BLaER1 (cell line): ENCODE measurements around the gene USP32.
A peak's percentile ranks its signal among the peaks of the same experiment; 100 is the strongest.

Source experiments
- H3K27ac ChIP-seq: shearing (Covaris generic); formaldehyde crosslinking; 2 replicates; pipeline ENCODE4 v1.8.1; 2022
- H3K27me3 ChIP-seq: shearing (Covaris generic); formaldehyde crosslinking; 2 replicates; pipeline ENCODE4 v1.8.1; 2022
- H3K36me3 ChIP-seq: shearing (Covaris generic); formaldehyde crosslinking; 2 replicates; pipeline ENCODE4 v1.8.1; 2022
- H3K4me1 ChIP-seq: shearing (Covaris generic); formaldehyde crosslinking; 2 replicates; pipeline ENCODE4 v1.8.1; 2022
- H3K4me2 ChIP-seq: shearing (Covaris generic); formaldehyde crosslinking; 2 replicates; pipeline ENCODE4 v1.8.1; 2022
- H3K4me3 ChIP-seq: shearing (Covaris generic); formaldehyde crosslinking; 2 replicates; pipeline ENCODE4 v1.8.1; 2022
- H3K9ac ChIP-seq: shearing (Covaris generic); formaldehyde crosslinking; 2 replicates; pipeline ENCODE4 v1.8.1; 2022
- H3K9me3 ChIP-seq: shearing (Covaris generic); formaldehyde crosslinking; 2 replicates; pipeline ENCODE4 v1.8.1; 2022
- H4K20me1 ChIP-seq: shearing (Covaris generic); formaldehyde crosslinking; 2 replicates; pipeline ENCODE4 v1.8.1; 2022
- Cebpa-rat ChIP-seq: shearing (Covaris generic); IDR thresholded peaks from 2 replicates; pipeline ENCODE4 v1.8.1; 2022

USP32 gene

GRCh38 chr17:60256174-60256573 lies 135.8 kb downstream of the USP32 start:
- peaks cover 27% of the 10 kb centered on the region for H3K36me3 ChIP-seq
- TF ChIP-seq Cebpa-rat = no peak
- H3K4me2 ChIP-seq = no peak overlapping the region

GRCh38 chr17:60253048-60253447 lies 138.9 kb downstream of the USP32 start:
- Histone ChIP-seq H3K9me3 (no peaks in the 10 kb centered on the region; the same call in none of the 2 replicates), H3K4me3 (no peak overlapping the region), H3K4me2 (no peak overlapping the region), H3K4me1 (no peaks in the 10 kb centered on the region), H3K27me3 (no peaks in the 10 kb centered on the region), H3K27ac (no peak overlapping the region), H3K36me3 (peaks cover 37% of the 10 kb centered on the region), H4K20me1 (no peaks in the 10 kb centered on the region), H3K9ac (no peak overlapping the region)
- TF ChIP-seq Cebpa-rat = no peak

More at GRCh38 chr17:60256174-60256573, 135.8 kb downstream of the USP32 start:
- Histone ChIP-seq H3K4me3 (no peak overlapping the region), H3K9ac (no peak overlapping the region), H3K9me3 (no peaks in the 10 kb centered on the region), H3K27me3 (no peaks in the 10 kb centered on the region), H4K20me1 (no peaks in the 10 kb centered on the region), H3K4me1 (no peaks in the 10 kb centered on the region), H3K27ac (no peak overlapping the region)

GRCh38 chr17:60252459-60252858 lies 139.5 kb downstream of the USP32 start:
- no peaks in the 10 kb centered on the region for H3K27me3 ChIP-seq
- H3K36me3 ChIP-seq = peaks cover 37% of the 10 kb centered on the region
- no peak for TF ChIP-seq Cebpa-rat
- no peaks in the 10 kb centered on the region for H4K20me1 ChIP-seq
- no peaks in the 10 kb centered on the region; the same call in none of the 2 replicates for H3K9me3 ChIP-seq
- no peak overlapping the region for H3K9ac ChIP-seq
- no peak overlapping the region for H3K4me2 ChIP-seq
- H3K4me3 ChIP-seq = no peak overlapping the region
- no peaks in the 10 kb centered on the region for H3K4me1 ChIP-seq
- no peak overlapping the region for H3K27ac ChIP-seq

GRCh38 chr17:60249290-60249826 lies 142.6 kb downstream of the USP32 start:
- H4K20me1 ChIP-seq = no peaks in the 10 kb centered on the region
- H3K36me3 ChIP-seq = peaks cover 31% of the 10 kb centered on the region
- H3K4me3 ChIP-seq = no peak overlapping the region
- no peak for TF ChIP-seq Cebpa-rat
- H3K9ac ChIP-seq = no peak overlapping the region
- no peak overlapping the region for H3K27ac ChIP-seq
- no peaks in the 10 kb centered on the region for H3K27me3 ChIP-seq
- H3K4me1 ChIP-seq = no peaks in the 10 kb centered on the region
- H3K9me3 ChIP-seq = no peaks in the 10 kb centered on the region; the same call in none of the 2 replicates
- no peak overlapping the region for H3K4me2 ChIP-seq

- no peaks in the 10 kb centered on the region; the same call in none of the 2 replicates for H3K9me3 ChIP-seq
- H3K27ac ChIP-seq = no peak overlapping the region
- H4K20me1 ChIP-seq = no peaks in the 10 kb centered on the region
- no peak overlapping the region for H3K4me2 ChIP-seq
- H3K4me1 ChIP-seq = no peaks in the 10 kb centered on the region
- no peak overlapping the region for H3K9ac ChIP-seq
- H3K27me3 ChIP-seq = no peaks in the 10 kb centered on the region
- H3K4me3 ChIP-seq = no peak overlapping the region
- TF ChIP-seq Cebpa-rat = no peak
- H3K36me3 ChIP-seq = peaks cover 28% of the 10 kb centered on the region
These were observed 143.2 kb downstream of the USP32 start for GRCh38 chr17:60248618-60249289.

GRCh38 chr17:60247836-60248461 lies 144.0 kb downstream of the USP32 start:
- Histone ChIP-seq H3K4me3 (no peak overlapping the region), H4K20me1 (no peaks in the 10 kb centered on the region), H3K9me3 (no peaks in the 10 kb centered on the region; the same call in none of the 2 replicates), H3K4me2 (no peak overlapping the region), H3K27me3 (no peaks in the 10 kb centered on the region), H3K27ac (no peak overlapping the region), H3K36me3 (peaks cover 28% of the 10 kb centered on the region), H3K4me1 (no peaks in the 10 kb centered on the region), H3K9ac (no peak overlapping the region)
- no peak for TF ChIP-seq Cebpa-rat

- Histone ChIP-seq H4K20me1 (no peaks in the 10 kb centered on the region), H3K27me3 (no peaks in the 10 kb centered on the region), H3K9me3 (no peaks in the 10 kb centered on the region; the same call in none of the 2 replicates), H3K4me2 (no peak overlapping the region), H3K9ac (no peak overlapping the region), H3K36me3 (peaks cover 40% of the 10 kb centered on the region), H3K4me3 (no peak overlapping the region), H3K27ac (no peak overlapping the region), H3K4me1 (no peaks in the 10 kb centered on the region)
- no peak for TF ChIP-seq Cebpa-rat
These were observed 147.3 kb downstream of the USP32 start for GRCh38 chr17:60244656-60245055.

- Histone ChIP-seq H4K20me1 (no peaks in the 10 kb centered on the region), H3K4me3 (no peak overlapping the region)
- no peak for TF ChIP-seq Cebpa-rat
These were observed 151.6 kb downstream of the USP32 start for GRCh38 chr17:60240290-60240689.

GRCh38 chr17:60231691-60232090 lies 160.2 kb downstream of the USP32 start:
- Histone ChIP-seq H3K9me3 (no peaks in the 10 kb centered on the region), H3K36me3 (peaks cover 15% of the 10 kb centered on the region), H3K4me3 (no peak overlapping the region), H3K4me2 (peak overlapping the region; percentile 26), H4K20me1 (no peaks in the 10 kb centered on the region), H3K4me1 (peaks cover 14% of the 10 kb centered on the region), H3K9ac (no peak overlapping the region), H3K27ac (no peak overlapping the region), H3K27me3 (no peaks in the 10 kb centered on the region)
- no peak for TF ChIP-seq Cebpa-rat

More at GRCh38 chr17:60240290-60240689, 151.6 kb downstream of the USP32 start:
- Histone ChIP-seq H3K36me3 (peaks cover 23% of the 10 kb centered on the region), H3K9me3 (no peaks in the 10 kb centered on the region; the same call in 1 of the 2 replicates), H3K27ac (no peak overlapping the region), H3K27me3 (no peaks in the 10 kb centered on the region), H3K4me2 (no peak overlapping the region), H3K9ac (no peak overlapping the region), H3K4me1 (no peaks in the 10 kb centered on the region)

GRCh38 chr17:60231234-60231633 lies 160.7 kb downstream of the USP32 start:
- Histone ChIP-seq H3K4me1 (peaks cover 14% of the 10 kb centered on the region), H3K9ac (no peak overlapping the region), H3K4me2 (peak overlapping the region; percentile 26; the same call in 1 of the 2 replicates), H3K27me3 (no peaks in the 10 kb centered on the region), H3K27ac (no peak overlapping the region), H3K36me3 (peaks cover 15% of the 10 kb centered on the region), H4K20me1 (no peaks in the 10 kb centered on the region), H3K9me3 (no peaks in the 10 kb centered on the region), H3K4me3 (no peak overlapping the region)
- no peak for TF ChIP-seq Cebpa-rat
